DND-41 (cell line): ENCODE measurements around the gene AGK.
A peak's percentile ranks its signal among the peaks of the same experiment; 100 is the strongest.
"Not testable (repeated sequence)": the region's sequence is repeated elsewhere in the genome, so short reads cannot be mapped to it uniquely, and the experiment has no call there.

Experiments
- ATAC-seq: fragments of 200-7000 bp; cut with Tn5 transposase; 3 replicates; pipeline ENCODE4 v1.9.1; 2021; ENCODE audit warnings: low read depth; ENCODE audit not compliant: insufficient read depth
- DNase-seq: peaks from one replicate; pipeline ENCODE4 v3.0.0-alpha.2; 2020
- H2AFZ ChIP-seq: 2 replicates; pipeline ENCODE4 v1.6.0; 2012; ENCODE audit warnings: low read depth, low read length
- H3K27ac ChIP-seq: 2 replicates; pipeline ENCODE4 v1.5.1; 2012; ENCODE audit warnings: low read length, inconsistent platforms
- H3K27me3 ChIP-seq: fragments of 200-600 bp; sonication (generic); 2 replicates; pipeline ENCODE4 v1.6.0; 2012; ENCODE audit warnings: low read length, mild to moderate bottlenecking, inconsistent platforms; ENCODE audit not compliant: insufficient read depth, poor library complexity
- H3K36me3 ChIP-seq: 2 replicates; pipeline ENCODE4 v1.5.1; 2012; ENCODE audit warnings: low read length, inconsistent platforms; ENCODE audit not compliant: insufficient read depth
- H3K4me1 ChIP-seq: 2 replicates; pipeline ENCODE4 v1.5.1; 2012; ENCODE audit warnings: mild to moderate bottlenecking, low read length; ENCODE audit not compliant: insufficient read depth
- H3K4me2 ChIP-seq: 2 replicates; pipeline ENCODE4 v1.6.0; 2012; ENCODE audit warnings: mild to moderate bottlenecking, moderate library complexity, low read length, inconsistent platforms; ENCODE audit not compliant: insufficient read depth
- H3K4me3 ChIP-seq, 2 experiments: fragments of 200-600 bp in 1 of 2; shearing (Covaris generic) in 1 of 2; 2 replicates each; pipeline ENCODE4 v1.5.1; 2012 to 2016; ENCODE audit warnings: inconsistent platforms in 2 of 2, low read length in 2 of 2, mild to moderate bottlenecking in 2 of 2, low read depth in 1 of 2, moderate library complexity in 1 of 2
- H3K79me2 ChIP-seq: 2 replicates; pipeline ENCODE4 v1.6.0; 2012; ENCODE audit warnings: low read length, inconsistent platforms; ENCODE audit not compliant: insufficient read depth
- H3K9ac ChIP-seq: 2 replicates; pipeline ENCODE4 v1.6.0; 2012; ENCODE audit warnings: low read depth, mild to moderate bottlenecking, inconsistent platforms, low read length, moderate library complexity
- H3K9me3 ChIP-seq: 2 replicates; pipeline ENCODE4 v1.5.1; 2012; ENCODE audit warnings: low read length, moderate library complexity, mild to moderate bottlenecking, inconsistent platforms; ENCODE audit not compliant: insufficient read depth, severe bottlenecking
- H4K20me1 ChIP-seq: 2 replicates; pipeline ENCODE4 v1.6.0; 2012; ENCODE audit warnings: low read length; ENCODE audit not compliant: insufficient read depth
- CTCF ChIP-seq: IDR thresholded peaks from 2 replicates; pipeline ENCODE4 v1.5.1; 2012; ENCODE audit warnings: borderline replicate concordance, low read length, moderate library complexity, mild to moderate bottlenecking; ENCODE audit not compliant: poor library complexity, severe bottlenecking; ENCODE audit errors: extremely low read depth
- EZH2 ChIP-seq: IDR thresholded peaks from 3 replicates; pipeline ENCODE4 v1.6.1; 2012; ENCODE audit warnings: borderline replicate concordance, low read depth, mild to moderate bottlenecking, moderate library complexity, low read length, inconsistent platforms; ENCODE audit not compliant: severe bottlenecking

AGK gene

DNA sequence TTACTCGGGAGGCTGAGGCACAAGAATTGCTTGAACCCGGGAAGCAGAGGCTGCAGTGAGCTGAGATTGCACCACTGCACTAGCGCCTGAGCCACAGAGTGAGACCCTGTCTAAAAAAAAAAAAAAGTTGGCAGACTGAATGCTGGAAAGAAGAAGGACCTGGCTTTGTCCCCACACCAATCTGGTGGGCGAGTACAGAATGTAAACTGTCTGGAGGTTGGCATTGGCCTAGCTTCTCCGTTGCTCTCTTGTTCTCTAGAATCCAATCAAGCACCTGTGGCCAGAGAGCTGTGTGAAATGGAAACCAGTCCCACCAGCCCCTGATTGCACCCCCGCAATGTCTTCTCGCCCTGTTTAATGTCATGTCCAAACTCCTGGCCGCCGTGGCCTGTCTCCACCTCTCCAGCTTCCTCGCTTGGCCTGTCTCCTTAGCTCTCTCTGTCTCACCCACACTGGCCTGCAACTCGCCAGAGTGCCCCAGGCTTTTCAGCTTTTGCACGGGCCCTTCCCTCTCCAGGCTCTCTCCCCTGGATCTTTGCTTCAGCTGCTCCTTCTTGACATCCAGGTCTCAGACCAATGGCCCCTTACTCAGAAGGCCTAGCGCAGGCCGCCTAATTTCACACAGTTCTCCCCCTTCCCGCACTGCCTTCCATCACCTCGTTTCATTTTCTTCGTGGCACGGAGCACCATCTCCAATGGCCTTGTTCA lies 670 bp upstream of the AGK start:
- peaks cover 4% of the 10 kb centered on the region; the same call in 1 of the 2 replicates for H3K36me3 ChIP-seq
- H3K4me2 ChIP-seq, result peak overlapping the region; percentile 87
- no peaks in the 10 kb centered on the region for H3K27me3 ChIP-seq
- no peaks in the 10 kb centered on the region for H3K9me3 ChIP-seq
- H3K9ac ChIP-seq, result peak overlapping the region; percentile 77
- no peaks in the 10 kb centered on the region for H4K20me1 ChIP-seq
- peak overlapping the region; percentile 80 for H3K27ac ChIP-seq
- peak overlapping the region; percentile 63 to 82 for H3K4me3 ChIP-seq
- peak overlapping the region; percentile 99 for H2AFZ ChIP-seq
- peaks cover 30% of the 10 kb centered on the region for H3K4me1 ChIP-seq
- ATAC-seq (peak; percentile 8; the same call in 2 of the 3 replicates), DNase-seq (no peak)
- TF ChIP-seq CTCF (no peak), EZH2 (no peak)
- peaks cover 30% of the 10 kb centered on the region for H3K79me2 ChIP-seq

DNA sequence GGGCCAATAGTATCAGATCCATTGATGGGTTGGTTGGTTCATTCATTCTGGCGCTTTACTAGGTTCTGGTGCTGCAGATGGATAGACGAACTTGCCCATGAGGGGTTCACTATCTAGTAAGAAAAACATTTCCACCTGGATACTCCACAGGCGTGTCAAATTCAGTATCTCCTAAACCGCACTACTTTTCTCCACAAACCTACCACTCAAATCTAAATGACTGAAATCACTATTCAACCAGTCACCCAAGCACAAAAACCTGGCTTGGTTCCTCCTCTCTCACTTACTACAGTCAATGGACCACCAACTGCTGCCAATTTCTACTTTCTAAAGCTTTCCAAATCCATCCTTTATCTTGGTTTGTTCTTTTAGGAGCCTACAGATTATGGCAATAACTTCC lies 572 bp downstream of the AGK start:
- H3K9ac ChIP-seq, result peak overlapping the region; percentile 77
- peak overlapping the region; percentile 87 for H3K4me2 ChIP-seq
- H3K27ac ChIP-seq, result peak overlapping the region; percentile 63
- peaks cover 15% of the 10 kb centered on the region; the same call in 1 of the 2 replicates for H3K36me3 ChIP-seq
- peaks cover 30% of the 10 kb centered on the region for H3K79me2 ChIP-seq
- H3K27me3 ChIP-seq, result no peaks in the 10 kb centered on the region
- H4K20me1 ChIP-seq, result no peaks in the 10 kb centered on the region
- DNase-seq (no peak), ATAC-seq (no peak)
- TF ChIP-seq EZH2, result no peak
- peaks cover 30% of the 10 kb centered on the region for H3K4me1 ChIP-seq
- no peaks in the 10 kb centered on the region for H3K9me3 ChIP-seq
- H2AFZ ChIP-seq, result peak overlapping the region; percentile 99
- H3K4me3 ChIP-seq, result peak overlapping the region; percentile 63 to 82

DNA sequence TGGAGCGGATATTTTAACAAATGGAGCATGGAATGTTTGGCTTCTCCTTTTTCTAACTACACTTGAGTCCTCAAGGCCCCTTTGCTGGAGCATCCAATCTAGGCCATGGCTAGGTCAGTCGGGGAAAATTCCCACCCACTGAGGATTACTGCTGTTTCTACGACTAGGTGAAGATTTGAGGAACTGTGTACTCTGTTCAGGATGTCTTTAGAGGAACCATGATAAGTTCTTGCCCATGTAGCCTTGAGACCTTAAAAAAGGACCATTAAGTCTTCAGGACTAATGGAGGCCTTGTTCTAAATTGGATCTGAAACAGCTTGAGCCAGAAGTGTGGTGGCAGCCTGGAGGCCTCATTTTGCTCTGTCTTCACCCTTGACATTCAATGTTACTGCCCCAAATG lies 6.2 kb downstream of the AGK start:
- no peak overlapping the region for H3K4me2 ChIP-seq
- no peak for TF ChIP-seq CTCF
- TF ChIP-seq EZH2, result no peak
- H3K36me3 ChIP-seq, result peaks cover 48% of the 10 kb centered on the region
- no peak overlapping the region for H3K4me3 ChIP-seq
- peaks cover 8% of the 10 kb centered on the region; the same call in 1 of the 2 replicates for H4K20me1 ChIP-seq
- H3K9ac ChIP-seq, result no peak overlapping the region
- no peak overlapping the region for H2AFZ ChIP-seq
- ATAC-seq, result no peak
- peaks cover 7% of the 10 kb centered on the region for H3K9me3 ChIP-seq
- peaks cover 13% of the 10 kb centered on the region for H3K4me1 ChIP-seq
- H3K79me2 ChIP-seq, result peaks cover 29% of the 10 kb centered on the region
- no peak for DNase-seq
- H3K27me3 ChIP-seq, result no peaks in the 10 kb centered on the region
- H3K27ac ChIP-seq, result no peak overlapping the region

DNA sequence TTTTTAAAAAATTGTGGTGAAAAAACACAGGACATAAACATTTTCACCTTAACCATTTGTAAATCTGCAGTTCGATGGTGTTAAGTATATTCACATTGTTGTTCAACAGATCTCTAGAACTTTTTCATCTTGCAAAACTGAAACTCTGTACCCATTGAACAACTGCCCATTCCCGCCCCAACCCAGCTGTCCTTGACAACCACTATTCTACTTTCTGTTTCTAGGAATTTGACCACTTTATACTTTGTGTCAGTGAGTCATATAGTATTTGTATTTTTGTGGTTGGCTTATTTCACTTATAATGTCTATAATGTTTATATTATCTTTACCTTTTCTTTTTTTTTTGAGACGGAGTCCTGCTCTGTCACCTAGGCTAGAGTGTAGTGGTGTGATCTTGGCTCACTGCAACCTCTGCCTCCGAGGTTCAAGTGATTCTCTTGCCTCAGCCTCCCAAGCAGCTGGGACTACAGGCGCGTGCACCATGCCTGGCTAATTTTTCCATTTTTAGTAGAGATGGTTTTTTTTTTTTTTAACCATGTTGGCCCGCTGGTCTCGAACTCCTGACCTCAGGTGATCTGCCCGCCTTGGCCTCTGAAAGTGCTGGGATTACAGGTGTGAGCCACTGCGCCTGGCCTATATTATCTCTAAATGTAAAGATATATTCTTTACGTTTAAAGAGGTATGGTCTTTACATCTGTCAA lies 6.8 kb downstream of the AGK start:
- not testable (repeated sequence) for H3K27ac ChIP-seq, H3K4me3 ChIP-seq, H2AFZ ChIP-seq, H3K9ac ChIP-seq, DNase-seq, ATAC-seq, H3K4me1 ChIP-seq, H3K27me3 ChIP-seq, H3K4me2 ChIP-seq, H3K9me3 ChIP-seq
- Histone ChIP-seq H4K20me1 (peaks cover 12% of the 10 kb centered on the region; the same call in 1 of the 2 replicates), H3K79me2 (peaks cover 25% of the 10 kb centered on the region), H3K36me3 (peaks cover 52% of the 10 kb centered on the region)
